GM19397 (cell line): Measurements from ENCODE around the gene NME4.
A peak's percentile ranks its signal among the peaks of the same experiment; 100 is the strongest.
"Not testable (repeated sequence)": the region's sequence is repeated elsewhere in the genome, so short reads cannot be mapped to it uniquely, and the experiment has no call there.

Source experiments
- ATAC-seq: cut with Tn5 transposase; IDR thresholded peaks from one replicate; pipeline ENCODE4 v1.9.1; 2021; ENCODE audit warnings: mild to moderate bottlenecking, moderate library complexity; ENCODE audit not compliant: unreplicated experiment

NME4 gene

DNA sequence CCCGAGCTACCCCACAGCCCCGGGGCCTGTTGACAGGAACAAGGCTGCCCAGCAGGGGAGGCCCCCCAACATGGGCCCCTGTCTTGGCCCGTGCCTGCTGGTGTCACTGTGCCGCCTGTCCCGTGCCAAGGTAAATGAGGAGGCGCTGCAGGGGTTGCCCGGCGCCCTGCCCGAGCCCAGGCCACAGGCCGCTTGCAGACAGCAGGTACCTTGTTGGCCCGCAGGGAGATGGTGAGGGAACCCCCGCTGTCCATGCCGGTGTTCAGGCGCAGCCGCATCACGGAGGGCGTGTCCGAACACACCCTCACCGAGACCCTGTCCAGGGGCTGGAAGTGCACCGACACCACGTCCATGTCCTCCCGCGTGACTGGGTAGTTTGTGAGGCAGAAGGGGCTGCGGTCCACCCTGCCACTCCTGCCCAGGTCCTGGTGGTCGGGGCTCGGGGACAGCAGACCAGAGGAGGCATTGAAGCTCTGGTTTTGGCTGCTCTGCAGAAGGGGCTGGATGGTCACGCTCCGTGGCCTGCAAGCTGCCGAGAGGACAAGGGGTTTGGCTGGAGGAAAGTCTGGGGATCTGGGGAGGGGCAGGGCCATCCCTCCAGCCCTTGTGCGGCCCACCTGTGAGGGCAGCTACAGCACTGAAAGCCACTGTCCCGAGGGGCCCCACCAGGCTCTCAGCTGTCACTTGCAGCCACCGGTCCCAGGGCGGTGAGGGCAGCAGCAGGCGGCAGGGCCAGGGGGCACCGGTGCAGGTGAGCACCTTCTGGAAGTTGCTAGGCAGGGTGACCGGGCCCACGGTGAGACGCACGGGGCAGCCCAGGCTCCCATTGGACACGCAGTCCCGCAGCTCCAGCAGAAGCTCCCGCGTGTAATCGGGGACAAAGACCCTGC, 20.8 kb upstream of the NME4 start:
- ATAC-seq = no peak

DNA sequence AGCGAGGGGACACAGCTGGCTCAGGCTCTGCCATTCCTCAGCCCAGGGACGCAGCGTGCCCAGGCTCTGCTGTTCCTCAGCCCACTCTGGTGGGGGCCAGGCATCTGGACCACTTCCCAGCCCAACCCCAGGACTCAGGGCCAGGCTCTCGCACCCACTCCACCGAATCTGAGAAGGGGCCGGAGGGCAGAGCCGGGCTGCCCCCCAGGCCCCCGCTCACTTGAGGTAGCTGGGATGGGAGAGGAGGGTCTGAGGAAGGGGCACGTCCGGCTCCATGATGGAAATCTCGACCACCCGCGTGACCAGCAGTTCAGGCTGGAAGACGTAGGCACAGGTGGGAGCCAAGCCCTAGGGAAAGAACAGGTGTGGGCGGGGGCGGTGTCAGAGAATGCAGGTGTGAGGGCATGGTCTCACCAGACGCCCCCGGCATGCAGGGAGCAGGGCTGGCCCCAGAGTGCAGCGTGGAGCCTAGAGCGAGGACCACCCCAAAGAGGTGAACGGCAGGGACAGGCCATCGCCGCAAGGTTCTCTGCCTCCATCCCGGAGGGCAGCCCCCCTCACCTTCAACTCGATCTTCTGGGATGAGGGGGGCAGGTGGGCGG, 20.1 kb upstream of the NME4 start:
- ATAC-seq = no peak

DNA sequence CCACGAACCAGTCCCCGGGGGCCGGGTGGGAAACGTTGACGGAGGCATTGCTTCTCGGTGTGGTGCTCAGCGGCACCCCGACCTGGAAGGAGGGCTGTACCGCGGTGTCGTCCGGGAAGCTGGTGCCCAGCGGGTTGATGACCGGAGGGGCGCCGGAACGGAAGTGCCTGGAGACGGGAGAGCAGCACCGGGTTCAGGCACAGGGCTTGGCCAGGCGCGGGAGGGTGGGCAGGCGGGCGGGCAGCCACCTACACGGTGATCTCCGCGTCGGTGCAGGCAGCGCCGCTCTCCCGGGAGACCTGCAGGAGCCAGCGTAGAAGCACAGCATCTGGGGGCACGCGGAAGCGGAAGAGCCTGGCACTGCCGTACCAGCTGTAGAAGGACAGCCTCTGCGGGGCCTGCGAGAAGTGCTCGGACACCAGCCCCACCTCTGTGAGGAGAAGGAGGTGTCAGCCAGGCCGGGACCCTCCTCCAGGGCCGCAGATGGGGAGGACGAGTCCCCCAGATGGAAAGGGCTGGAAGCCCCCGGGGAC, 19.5 kb upstream of the NME4 start:
- no peak for ATAC-seq

DNA sequence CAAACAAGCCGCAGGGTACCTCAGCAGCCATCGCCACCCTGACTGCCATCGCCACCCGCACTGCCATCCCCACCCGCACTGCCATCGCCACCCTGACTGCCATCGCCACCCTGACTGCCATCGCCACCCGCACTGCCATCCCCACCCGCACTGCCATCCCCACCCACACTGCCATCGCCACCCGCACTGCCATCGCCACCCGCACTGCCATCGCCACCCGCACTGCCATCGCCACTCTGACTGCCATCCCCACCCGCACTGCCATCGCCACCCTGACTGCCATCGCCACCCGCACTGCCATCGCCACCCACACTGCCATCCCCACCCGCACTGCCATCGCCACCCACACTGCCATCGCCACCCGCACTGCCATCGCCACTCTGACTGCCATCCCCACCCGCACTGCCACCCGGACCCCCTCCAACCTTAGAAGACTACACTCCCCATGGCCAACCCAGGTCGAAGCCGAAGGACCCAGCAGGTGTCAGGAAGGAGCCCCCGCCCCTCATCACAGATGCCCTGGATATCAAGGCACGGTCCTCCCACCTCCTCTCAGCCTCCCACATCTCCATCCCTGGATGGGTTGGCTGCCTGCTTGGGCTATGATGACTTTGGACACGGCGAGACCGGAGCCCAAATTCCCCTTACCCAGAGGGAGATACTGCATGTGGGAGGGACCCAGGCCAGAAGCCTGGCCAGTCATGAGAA, 18.7 kb upstream of the NME4 start:
- not testable (repeated sequence) for ATAC-seq

DNA sequence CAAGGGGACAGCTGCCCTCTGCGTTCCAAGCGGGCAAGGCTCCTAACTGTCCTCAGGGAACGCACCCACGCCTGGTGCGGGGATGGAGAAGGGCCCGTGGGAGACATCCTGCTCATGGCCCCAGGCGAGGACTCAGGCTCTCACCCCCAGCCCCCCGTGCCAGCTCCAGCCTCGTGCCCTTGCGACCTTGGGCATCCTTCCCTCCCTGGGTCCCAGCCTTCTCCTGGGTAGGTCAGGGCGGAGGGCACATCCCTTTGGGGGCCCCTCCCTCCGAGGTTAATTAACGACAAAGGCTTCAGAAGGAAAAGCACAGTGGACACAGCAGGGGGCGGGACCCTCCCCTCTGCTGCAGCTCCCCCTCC, 18.2 kb upstream of the NME4 start:
- no peak for ATAC-seq

DNA sequence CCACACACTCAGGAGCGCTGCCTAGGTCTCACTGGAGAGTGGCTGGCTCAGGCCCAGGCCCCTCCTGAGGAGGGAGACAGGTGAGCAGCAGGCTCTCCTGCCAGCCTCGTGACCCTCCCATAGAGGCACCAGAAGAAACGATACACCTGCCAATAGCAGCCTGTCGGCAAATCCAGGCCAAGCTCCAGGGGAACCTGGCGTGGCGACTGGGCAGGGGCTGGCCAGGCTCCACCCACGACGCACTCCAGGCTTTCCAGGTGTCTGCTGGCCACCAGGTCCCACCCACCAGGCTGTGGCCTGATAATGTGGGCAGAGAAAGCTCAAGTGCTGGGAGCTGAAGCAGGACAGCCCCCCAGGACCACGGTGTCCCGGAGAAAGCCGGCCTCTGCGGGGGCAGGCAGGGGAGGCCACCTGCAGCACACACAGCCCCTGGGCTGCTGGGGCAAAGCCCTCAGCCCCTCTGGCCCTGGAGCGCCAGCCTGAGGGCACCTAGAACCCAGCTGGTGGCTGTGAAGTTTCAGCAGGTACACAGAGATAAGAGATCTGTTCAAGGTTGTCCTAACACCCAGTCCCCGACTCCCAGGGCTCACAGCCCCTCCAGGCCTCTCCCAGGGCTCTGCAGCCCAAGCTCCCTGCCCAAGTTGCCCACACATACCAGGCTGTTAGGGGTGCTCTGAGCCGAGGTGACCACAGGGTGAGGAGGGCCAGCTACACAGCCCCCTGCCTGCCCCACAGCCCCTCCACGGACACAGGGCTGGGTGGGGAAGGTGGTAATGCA, 17.6 kb upstream of the NME4 start:
- ATAC-seq = no peak

DNA sequence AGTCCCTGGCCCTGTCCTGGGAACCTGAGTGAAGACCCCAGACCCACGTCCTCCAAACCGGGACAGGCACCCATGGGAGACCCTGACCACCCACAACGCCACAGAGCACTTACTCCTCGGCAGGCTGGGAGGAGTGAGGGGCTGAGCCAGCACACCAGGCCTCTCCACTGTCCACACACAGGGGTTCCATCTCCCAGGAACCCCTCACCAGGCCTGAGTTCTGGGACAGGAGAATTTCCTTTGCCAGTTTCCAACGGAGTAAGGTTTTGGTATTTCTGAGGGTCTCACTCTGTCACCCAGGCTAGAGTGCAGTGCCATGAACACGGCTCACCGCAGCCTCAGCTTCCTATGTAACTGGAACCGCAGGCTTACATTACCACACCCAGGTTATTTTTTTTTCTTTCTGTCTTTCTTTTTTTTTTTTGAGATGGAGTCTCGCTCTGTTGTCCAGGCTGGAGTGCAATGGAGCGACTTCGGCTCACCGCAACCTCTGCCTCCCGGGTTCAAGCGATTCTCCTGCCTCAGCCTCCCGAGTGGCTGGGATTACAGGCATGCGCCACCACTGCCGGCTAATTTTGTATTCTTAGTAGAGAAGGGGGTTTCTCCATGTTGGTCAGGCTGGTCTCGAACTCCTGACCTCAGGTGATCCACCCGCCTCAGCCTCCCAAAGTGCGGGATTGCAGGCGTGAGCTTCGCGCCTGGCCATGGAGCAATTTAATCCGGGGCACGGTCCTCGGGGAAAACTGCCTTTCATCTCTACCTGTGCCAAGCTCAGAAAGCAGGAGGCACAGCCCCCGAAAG, 16.8 kb upstream of the NME4 start:
- ATAC-seq = no peak

DNA sequence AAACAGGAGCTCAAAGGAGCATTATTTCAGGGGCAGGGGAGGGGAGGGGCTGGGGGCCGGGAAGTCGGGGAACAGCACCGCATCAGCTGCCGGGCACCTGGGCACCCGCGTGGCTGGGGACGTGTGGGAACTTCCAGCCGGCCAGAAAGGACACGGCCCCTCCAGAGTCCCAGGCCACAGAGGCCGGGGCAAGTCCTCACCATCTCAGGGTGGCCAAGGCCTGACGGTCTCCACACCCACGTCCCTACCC, 16.3 kb upstream of the NME4 start:
- ATAC-seq = no peak

DNA sequence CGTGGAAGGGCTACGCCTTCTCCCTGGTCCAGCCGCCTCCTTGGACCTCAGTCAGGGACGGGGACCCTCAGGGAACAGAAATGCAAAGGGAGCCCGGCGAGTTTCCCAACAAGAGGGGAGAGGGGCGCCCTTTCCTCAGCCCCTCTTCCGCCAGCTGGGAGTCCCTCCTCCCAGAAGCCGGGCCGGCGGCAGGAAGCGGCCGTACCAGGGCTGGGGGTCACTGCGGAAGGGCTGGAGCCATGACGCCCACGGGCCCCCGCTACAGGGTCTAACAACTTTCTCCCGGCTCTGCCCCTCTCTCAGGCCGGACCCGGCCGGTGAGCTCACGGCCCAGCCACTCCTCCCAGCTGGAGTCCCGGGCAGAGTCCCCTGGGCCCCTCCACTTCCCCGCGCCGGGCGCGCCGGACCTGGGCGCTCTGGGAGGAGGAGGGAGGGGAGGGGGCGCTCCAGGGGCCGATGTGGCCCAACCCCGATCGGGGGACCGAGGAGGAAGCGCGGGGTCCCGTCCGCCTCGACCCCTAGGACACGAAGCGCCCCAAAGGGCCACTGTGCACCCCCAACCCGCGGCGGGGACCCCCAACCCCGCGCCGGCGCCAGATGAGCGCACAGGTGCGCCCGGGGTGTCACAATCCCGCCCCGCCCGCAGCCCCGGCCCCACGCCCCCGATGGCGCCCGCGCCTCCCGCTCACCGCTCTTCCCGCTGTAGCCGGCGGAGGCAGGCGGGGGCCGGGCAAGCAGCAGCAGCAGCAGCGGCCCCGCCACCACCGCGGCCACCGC, 15.8 kb upstream of the NME4 start:
- ATAC-seq = peak; percentile 27

DNA sequence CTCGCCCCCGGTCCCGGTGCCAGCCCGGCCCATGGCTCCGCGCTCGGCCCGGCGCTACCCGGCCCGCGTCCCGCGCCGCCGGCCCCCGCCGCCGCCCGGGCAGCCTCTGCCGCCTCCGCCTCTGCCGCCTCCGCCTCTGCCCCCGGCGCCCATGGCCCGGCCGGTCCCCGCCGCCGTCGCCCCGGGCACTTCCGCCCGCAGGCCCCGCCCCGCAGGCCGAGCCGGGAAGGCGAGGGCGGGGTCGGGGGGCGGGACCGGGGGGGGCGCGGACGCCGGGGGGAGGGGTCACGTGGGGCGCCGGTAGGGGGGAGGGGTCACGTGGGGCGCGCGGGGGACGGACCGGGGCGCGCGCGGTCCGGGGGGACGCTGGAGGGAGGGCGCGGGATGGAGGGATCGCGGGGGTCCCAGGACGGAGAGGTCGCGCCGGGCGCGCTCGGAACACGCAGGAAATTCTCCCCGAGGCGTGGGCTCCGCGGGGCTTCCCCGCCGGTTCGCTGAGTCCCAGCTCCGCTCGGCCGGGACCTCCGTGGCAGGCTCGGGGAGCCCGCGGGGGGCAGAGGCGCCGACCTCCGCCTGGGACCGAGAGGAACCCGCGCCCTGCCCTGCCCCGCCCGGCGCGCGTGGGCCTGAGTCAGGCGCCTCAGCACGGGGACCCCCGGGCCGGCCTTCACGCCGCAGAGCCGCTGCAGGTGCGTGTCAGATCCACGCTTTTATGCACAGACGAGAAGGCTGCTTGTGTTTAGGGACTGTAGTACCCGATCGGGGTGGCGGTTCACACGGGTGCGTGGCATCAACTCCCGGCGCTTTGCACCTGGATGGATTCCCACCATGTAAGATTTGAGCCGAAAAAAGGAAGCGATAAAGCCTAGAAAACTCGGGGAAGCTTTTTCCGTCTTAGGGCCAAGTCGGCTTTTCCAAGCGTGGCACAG, 14.9 kb upstream of the NME4 start, which contains the start of gene PGAP6:
TSS of gene PGAP6 (minus strand) at position 190 of the 929 bp plus-strand sequence. CDS start at position 33, 157 bp downstream.
- peak; percentile 50 for ATAC-seq

DNA sequence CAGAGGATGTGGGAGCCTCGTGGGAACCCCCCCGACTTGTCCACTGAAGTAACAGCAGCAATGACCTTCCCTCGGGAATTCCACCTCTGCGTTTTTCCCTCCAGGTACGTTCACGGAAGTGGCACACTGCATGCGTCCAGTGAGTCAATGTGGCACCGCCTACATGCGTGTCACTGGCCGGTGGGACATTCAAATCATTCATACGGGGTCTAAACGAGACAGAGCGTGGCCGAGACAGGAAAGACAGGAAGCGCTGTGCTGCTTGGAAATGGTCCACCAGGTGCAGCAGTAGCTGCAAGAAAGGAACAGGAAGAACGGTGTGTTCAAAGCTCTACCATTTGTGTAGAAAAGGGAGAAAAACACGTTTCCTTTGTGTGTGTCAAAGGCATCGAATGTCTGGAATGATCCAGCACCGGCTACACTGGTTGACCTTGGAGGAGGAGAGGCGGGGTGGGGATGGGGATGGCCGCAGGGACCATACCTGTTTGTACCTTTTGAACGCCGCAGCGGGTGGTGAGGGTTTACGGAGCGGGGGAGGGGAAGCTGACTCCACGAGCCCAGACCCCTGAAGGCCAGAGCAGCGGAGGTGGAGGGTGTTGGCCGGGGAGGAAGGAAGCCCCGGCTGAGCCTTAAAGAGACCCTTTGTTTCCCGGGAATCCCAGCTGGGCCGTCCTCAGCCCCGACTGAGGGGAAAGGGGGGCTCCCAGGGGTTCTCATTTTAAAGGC, 13.5 kb upstream of the NME4 start:
- ATAC-seq = no peak

DNA sequence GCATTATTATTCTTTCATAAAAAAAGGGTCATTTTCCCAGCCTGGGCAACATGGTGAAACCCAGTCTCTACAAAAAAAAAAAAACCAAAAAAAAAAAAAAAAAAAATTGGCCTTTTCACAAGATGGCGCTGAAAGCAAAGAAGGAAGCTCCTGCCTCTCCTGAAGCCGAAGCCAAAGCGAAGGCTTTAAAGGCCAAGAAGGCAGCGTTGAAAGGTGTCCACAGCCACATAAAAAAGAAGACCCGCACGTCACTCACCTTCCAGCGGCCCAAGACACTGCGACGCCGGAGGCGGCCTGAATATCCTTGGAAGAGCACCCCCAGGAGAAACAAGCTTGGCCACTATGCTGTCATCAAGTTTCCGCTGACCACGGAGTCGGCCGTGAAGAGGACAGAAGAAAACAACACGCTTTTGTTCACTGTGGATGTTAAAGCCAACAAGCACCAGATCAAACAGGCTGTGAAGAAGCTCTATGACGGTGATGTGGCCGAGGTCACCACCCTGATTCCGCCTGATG, 10.3 kb upstream of the NME4 start:
- no peak for ATAC-seq

DNA sequence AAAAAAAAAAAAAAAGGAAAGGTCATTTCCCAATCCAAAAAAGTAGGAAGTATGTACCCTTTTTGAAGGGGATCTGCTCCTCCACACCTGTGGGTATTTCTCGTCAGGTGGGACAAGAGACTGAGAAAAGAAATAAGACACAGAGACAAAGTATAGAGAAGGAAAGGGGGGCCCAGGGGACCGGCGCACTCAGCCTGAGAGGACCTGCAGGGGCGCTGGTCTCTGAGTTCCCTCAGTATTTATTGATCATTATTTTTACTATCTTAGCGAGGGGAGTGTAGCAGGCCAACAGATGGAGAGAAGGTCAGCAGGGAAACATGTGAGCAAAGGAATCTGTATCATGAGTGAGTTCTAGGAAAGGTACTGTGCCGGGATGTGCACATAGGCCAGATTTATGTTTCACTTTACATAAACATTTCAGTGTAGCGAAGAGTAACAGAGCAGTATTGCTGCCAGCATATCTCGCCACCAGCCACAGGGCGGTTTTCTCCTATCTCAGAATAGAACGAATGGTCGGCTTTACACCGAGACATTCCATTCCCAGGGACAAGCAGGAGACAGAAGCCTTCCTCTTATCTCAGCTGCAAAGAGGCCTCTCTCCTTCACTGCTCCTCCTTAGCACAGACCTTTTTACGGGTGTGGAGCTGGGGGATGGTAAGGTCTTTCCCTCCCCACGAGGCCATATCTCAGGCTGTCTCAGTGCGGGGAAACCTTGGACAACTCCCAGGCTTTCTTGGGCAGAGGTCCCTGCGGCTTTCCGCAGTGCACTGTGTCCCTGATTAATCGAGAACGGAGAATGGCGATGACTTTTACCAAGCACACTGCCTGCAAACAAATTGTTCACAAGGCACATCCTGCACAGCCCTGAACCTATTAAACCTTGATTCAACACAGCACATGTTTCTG, 9.0 kb upstream of the NME4 start:
- ATAC-seq = not testable (repeated sequence)

DNA sequence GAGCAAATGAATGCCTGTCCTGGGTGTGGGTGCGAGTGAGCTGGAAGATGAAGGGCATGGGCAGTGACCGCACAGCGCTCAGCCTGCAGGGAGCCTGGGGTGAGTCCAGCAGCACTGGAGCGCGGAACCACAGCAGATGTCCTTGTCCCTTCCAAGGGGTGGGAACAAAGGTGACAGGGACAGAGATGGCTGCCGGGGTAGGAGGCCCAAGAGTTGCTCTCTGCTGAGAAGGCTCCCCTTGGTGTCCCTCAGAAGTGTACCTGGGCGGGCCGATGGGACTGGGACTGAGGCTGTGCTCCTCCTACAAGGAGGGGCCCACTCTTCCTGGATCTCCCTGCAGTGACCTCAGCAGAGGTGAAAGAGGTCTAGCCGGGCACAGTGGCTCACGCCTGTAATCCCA, 7.6 kb upstream of the NME4 start:
- ATAC-seq = no peak

DNA sequence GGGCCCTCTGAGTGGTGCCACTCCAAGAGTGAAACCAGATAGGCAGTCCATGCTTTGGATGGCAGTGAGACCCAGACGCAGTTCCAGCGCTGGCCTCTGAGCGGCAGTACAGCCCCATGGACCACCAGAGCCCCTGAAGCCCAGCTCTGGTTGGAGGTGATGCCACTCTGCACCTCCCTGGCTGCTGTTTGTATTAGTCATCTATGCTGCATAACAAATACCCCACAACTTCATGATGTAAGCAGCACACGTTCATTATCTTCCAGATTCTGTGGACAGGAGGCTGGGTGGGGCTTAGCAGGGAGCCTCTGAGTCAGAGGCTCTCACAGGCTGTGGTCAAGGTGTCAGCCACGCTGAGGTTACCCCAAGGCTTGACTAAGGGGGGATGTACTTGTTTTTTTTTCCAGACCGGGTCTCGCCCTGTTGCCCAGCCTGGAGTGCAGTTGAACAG, 5.1 kb upstream of the NME4 start:
- no peak for ATAC-seq

DNA sequence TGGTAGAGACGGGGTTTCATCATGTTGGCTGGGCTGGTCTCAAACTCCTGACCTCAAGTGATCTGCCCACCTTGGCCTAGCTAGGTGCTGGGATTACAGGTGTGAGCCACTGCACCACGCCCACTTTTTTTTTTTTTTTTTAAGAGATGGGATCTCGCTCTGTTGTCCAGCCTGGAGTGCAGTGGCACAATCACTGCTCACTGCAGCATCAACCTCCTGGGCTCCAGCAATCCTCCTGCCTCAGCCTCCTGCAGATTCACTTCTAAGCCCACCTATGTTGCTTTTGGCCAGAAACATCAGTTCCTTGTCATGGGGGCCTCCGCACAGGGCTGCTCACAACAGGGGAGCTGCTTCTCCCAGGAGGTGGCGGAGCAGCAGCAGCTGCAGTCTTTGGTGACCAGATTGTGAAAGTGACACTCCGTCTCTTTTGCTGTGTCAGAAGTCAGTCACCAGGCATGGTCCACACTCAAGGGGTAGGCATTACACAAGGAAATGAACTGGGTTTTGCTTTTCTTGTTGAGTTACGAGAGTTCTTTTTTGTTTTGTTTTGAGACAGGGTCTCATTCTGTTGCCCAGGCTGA, 4.5 kb upstream of the NME4 start:
- ATAC-seq = no peak
